Lower lobe of right lung (tissue), 2 donors: ENCODE data around the gene SPATA19. TPM values are rescaled to one million over a fixed set of nuclear protein-coding genes. Genes with fewer than 3 reads are reported as not detected.

Experiments used
- ATAC-seq, 2 donors: fragments of 200-7000 bp; cut with Tn5 transposase; one replicate each; pipeline ENCODE4 v1.9.1; 2020 to 2022; ENCODE audit warnings: mild to moderate bottlenecking in 2 of 2, moderate library complexity in 2 of 2
- DNase-seq: peaks from one replicate; pipeline ENCODE4 v3.0.0-alpha.2; 2020
- H3K27ac ChIP-seq: fragments of 200-600 bp; one replicate; pipeline ENCODE4 v1.8.0; 2022
- H3K27me3 ChIP-seq: fragments of 200-600 bp; one replicate; pipeline ENCODE4 v1.8.0; 2022; ENCODE audit warnings: low read depth
- H3K36me3 ChIP-seq: fragments of 200-600 bp; one replicate; pipeline ENCODE4 v1.8.0; 2022; ENCODE audit warnings: mild to moderate bottlenecking
- H3K4me1 ChIP-seq: fragments of 200-600 bp; one replicate; pipeline ENCODE4 v1.8.0; 2022
- H3K4me3 ChIP-seq: fragments of 200-600 bp; one replicate; pipeline ENCODE4 v1.8.0; 2022; ENCODE audit warnings: mild to moderate bottlenecking
- H3K9me3 ChIP-seq: fragments of 200-600 bp; one replicate; pipeline ENCODE4 v1.8.0; 2022
- intact Hi-C: fragments of 100-400 bp; cut with DNase I; formaldehyde crosslinking; loops from one replicate; pipeline ENCODE4 v1.11.0; 2022
- long read RNA-seq: library from polyadenylated mRNA; unstranded; transcript quantifications from one replicate; pipeline ENCODE4 v2.0.0, GENCODE V29; 2021
- total RNA-seq: library from RNA; stranded (reverse); fragmentation: NEBNext Ultra II Directional; extraction: Animal tissue kit (Norgen Biotek cat#: 25700); gene quantifications from one replicate; pipeline ENCODE4 v1.2.1, GENCODE V29; 2021
- TF ChIP-seq, protein P1 (sequence below): fragments of 200-600 bp; IDR thresholded peaks from one replicate; pipeline ENCODE4 v1.8.0; 2022; ENCODE audit warnings: antibody characterized with exemption, mild to moderate bottlenecking
- donor health status: DM: no; HTN: yes; CAD: no; lungs with severe emphysema.

SPATA19 gene, protein sequence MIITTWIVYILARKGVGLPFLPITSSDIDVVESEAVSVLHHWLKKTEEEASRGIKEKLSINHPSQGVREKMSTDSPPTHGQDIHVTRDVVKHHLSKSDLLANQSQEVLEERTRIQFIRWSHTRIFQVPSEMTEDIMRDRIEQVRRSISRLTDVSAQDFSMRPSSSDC
- total RNA-seq = not detected
- long read RNA-seq = 0 reads

DNA sequence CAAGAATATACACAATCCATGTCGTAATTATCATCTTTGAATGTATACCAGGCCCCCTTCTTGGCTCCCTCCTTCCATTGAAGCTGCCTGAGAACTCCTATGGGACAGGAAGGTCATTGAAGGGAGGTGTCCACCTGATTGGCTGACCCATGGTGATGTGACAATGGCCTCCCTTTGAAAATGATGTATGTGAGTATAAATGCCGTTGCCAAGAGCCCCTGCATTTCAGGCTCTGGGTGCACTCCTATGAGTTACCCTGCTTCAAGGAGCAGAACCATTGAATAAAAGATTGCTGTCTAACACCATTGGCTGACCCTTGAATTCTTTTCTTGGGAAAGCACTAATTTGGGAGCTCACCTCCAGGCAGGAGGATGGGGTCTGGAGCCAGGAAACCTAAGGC is at the start of gene SPATA19:
Gene SPATA19 (minus strand): TSS at position 101 of the 400 bp plus-strand sequence. CDS start 67 bp downstream, at position 34.
- DNase-seq = no peak
- Histone ChIP-seq H3K9me3 (no peaks in the 10 kb centered on the region), H3K36me3 (no peaks in the 10 kb centered on the region), H3K4me1 (no peaks in the 10 kb centered on the region), H3K27ac (no peak within 1 kb of the TSS), H3K27me3 (no peaks in the 10 kb centered on the region), H3K4me3 (no peak within 1 kb of the TSS)
- TF ChIP-seq, protein P1, sequence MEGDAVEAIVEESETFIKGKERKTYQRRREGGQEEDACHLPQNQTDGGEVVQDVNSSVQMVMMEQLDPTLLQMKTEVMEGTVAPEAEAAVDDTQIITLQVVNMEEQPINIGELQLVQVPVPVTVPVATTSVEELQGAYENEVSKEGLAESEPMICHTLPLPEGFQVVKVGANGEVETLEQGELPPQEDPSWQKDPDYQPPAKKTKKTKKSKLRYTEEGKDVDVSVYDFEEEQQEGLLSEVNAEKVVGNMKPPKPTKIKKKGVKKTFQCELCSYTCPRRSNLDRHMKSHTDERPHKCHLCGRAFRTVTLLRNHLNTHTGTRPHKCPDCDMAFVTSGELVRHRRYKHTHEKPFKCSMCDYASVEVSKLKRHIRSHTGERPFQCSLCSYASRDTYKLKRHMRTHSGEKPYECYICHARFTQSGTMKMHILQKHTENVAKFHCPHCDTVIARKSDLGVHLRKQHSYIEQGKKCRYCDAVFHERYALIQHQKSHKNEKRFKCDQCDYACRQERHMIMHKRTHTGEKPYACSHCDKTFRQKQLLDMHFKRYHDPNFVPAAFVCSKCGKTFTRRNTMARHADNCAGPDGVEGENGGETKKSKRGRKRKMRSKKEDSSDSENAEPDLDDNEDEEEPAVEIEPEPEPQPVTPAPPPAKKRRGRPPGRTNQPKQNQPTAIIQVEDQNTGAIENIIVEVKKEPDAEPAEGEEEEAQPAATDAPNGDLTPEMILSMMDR = no peak
- no peak for ATAC-seq
- intact Hi-C loops = no loop called here

DNA sequence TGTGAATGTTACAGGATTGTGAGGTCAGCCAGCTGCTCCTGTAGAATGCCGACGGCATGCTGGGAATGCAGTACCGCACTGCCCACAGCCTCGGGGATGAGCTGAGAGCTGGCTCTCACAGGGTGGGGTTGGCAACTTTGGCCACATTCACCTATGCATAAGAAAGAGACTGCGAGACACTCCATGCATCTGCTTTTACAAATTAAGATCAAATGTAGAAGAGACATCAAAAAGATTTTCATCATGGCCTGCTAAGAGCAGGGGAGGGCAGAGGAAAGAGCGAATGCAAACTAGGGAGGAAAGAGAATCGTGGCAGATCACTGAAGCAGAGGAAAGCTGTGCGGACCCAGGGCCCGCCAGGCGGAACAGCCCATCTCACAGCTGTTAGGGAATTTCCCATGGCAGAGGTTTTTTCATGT is 49.8 kb upstream of the SPATA19 start:
- TF ChIP-seq, protein P1 = no peak
- ATAC-seq (no peak), DNase-seq (no peak)
- Histone ChIP-seq H3K27me3 (no peaks in the 10 kb centered on the region), H3K4me1 (no peaks in the 10 kb centered on the region), H3K4me3 (no peak overlapping the region), H3K27ac (no peak overlapping the region), H3K9me3 (no peaks in the 10 kb centered on the region), H3K36me3 (no peaks in the 10 kb centered on the region)
- intact Hi-C loops = no loop called here

DNA sequence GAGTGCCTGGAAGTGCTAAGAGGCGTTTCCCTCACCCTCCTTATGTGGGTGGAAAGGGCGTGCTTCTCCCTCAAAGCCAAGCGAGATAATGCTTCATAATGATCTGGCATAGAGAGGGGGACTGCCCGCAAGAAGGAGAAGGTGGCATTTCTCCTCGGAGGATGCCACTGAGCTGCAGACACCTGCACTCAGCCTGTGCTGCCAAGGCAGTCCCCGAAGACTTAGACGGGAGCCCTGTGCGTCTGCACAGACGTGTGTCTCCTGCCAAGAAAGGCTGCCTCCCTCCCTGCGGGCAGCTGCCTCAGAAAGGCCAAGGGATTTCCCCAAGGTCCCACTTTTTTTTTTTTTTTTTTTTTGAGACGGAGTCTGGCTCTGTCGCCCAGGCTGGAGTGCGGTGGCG is 48.1 kb upstream of the SPATA19 start:
- no peaks in the 10 kb centered on the region for H3K27me3 ChIP-seq
- no peak overlapping the region for H3K4me3 ChIP-seq
- ATAC-seq = no peak
- TF ChIP-seq, protein P1 = no peak
- H3K9me3 ChIP-seq = no peaks in the 10 kb centered on the region
- no peaks in the 10 kb centered on the region for H3K4me1 ChIP-seq
- DNase-seq = no peak
- intact Hi-C loops = no loop called here
- no peaks in the 10 kb centered on the region for H3K36me3 ChIP-seq
- no peak overlapping the region for H3K27ac ChIP-seq

DNA sequence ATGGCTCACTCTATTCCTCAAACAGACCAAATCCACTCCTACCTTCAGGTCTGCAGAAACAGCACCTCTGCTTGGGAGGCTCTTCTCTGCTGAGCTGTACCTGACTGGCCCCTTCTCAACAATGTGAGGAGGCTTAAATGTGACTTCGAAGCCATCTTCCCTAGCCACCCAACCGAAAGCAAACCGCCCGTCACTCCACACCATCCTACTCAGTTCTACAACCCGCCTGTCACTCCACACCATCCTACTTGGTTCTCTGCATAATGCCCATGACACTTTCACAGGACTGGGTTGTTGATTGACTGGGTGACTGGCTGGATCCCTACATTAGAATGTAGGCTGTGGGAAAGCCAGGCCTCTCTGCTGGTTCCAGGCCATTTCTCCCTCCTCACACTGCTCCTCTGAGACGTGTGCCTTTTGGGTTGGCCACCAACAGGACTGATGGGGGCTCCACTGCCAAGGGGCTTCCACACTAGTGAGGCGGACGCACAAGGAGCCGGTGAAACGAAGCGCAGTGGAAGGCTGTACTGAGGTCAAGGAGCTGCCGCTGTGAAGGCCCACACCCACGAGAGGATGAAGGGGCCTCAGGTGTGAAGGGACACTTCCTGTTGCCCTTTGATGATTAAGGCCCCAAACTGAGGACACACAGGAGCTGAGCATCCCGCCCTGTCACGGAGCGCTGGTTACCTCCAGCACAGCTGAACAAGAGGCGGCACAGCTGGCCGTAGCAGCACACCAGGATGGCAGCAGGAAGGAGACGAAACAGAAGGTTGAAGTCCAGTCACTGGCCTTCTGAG is 47.5 kb upstream of the SPATA19 start:
- TF ChIP-seq, protein P1 = no peak
- intact Hi-C loops = no loop called here
- no peak overlapping the region for H3K27ac ChIP-seq
- no peak overlapping the region for H3K4me3 ChIP-seq
- H3K27me3 ChIP-seq = no peaks in the 10 kb centered on the region
- no peaks in the 10 kb centered on the region for H3K36me3 ChIP-seq
- DNase-seq = no peak
- no peaks in the 10 kb centered on the region for H3K9me3 ChIP-seq
- ATAC-seq = no peak
- no peaks in the 10 kb centered on the region for H3K4me1 ChIP-seq

DNA sequence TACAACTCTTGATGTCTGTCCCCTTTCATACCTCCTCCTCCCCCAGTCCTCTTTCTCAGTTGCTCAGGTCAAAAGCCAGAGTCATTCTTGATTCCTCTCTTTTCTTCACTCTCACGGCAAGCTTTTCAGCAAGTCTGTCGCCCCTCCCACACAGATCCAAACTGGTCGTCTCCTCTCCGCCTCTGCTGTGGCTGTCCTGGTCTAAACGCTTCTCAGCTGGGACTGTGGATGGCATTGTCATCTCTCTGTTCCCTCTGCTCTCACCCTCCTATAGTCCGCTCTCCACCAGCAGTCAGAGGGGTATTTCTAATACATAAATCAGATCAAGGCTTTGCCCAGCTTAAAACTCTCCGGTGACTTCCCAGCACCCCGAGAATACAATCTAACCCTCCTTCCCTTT is 46.8 kb upstream of the SPATA19 start:
- H3K9me3 ChIP-seq = no peaks in the 10 kb centered on the region
- ATAC-seq (no peak), DNase-seq (no peak)
- H3K4me3 ChIP-seq = no peak overlapping the region
- no peaks in the 10 kb centered on the region for H3K4me1 ChIP-seq
- intact Hi-C loops = no loop called here
- TF ChIP-seq, protein P1 = no peak
- no peak overlapping the region for H3K27ac ChIP-seq
- no peaks in the 10 kb centered on the region for H3K36me3 ChIP-seq
- no peaks in the 10 kb centered on the region for H3K27me3 ChIP-seq
